Measurements from ENCODE around the gene AMBRA1.

DNA sequence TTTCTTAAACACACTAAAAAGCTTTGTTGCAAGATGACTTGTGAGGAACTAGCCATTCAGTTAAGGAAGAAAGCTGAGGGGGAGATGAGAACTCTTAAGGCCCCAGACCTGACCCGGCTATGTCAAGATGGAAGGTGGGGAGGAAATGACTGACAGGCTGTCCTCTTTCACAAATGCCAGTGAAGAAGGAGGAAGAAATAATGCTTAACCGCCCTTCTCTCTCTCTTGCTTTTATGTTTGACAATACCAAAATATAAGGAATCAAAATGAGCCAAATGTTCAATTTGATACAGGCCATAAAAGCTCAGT is 87.4 kb downstream of the AMBRA1 start:
- TF ChIP-seq POLR2A (IDR thresholded peaks at IDR 0.05) (no peak), POLR2AphosphoS5 (IDR thresholded peaks at IDR 0.05) (no peak), EP300 (IDR thresholded peaks at IDR 0.05) (no peak)
- TF ChIP-seq, protein P1, sequence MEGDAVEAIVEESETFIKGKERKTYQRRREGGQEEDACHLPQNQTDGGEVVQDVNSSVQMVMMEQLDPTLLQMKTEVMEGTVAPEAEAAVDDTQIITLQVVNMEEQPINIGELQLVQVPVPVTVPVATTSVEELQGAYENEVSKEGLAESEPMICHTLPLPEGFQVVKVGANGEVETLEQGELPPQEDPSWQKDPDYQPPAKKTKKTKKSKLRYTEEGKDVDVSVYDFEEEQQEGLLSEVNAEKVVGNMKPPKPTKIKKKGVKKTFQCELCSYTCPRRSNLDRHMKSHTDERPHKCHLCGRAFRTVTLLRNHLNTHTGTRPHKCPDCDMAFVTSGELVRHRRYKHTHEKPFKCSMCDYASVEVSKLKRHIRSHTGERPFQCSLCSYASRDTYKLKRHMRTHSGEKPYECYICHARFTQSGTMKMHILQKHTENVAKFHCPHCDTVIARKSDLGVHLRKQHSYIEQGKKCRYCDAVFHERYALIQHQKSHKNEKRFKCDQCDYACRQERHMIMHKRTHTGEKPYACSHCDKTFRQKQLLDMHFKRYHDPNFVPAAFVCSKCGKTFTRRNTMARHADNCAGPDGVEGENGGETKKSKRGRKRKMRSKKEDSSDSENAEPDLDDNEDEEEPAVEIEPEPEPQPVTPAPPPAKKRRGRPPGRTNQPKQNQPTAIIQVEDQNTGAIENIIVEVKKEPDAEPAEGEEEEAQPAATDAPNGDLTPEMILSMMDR (IDR thresholded peaks at IDR 0.05), result no peak
